H9 (cell line): ENCODE measurements around the gene PNPLA6. TPM values are rescaled to one million over a fixed set of nuclear protein-coding genes. Genes with fewer than 3 reads are reported as not detected.

Source experiments
- DNase-seq: peaks from one replicate; pipeline ENCODE4 v3.0.0-alpha.2; 2017
- H2AFZ ChIP-seq: one replicate; pipeline ENCODE4 v1.6.1; 2013; ENCODE audit warnings: mild to moderate bottlenecking, low read length, control low read depth, moderate library complexity
- H2AK5ac ChIP-seq: 2 replicates; pipeline ENCODE4 v1.6.1; 2013; ENCODE audit warnings: low read length, control low read depth, mixed read lengths; ENCODE audit not compliant: insufficient read length
- H2BK120ac ChIP-seq: one replicate; pipeline ENCODE4 v1.6.1; 2013; ENCODE audit warnings: low read depth, mild to moderate bottlenecking, low read length, control low read depth, inconsistent platforms; ENCODE audit not compliant: poor library complexity, severe bottlenecking
- H2BK12ac ChIP-seq: 2 replicates; pipeline ENCODE4 v1.6.1; 2013; ENCODE audit warnings: low read length, control low read depth, mixed read lengths, low read depth; ENCODE audit not compliant: insufficient read length
- H2BK15ac ChIP-seq: 2 replicates; pipeline ENCODE4 v1.6.1; 2013; ENCODE audit warnings: low read depth, low read length, control low read depth
- H2BK20ac ChIP-seq: one replicate; pipeline ENCODE4 v1.6.1; 2013; ENCODE audit warnings: low read depth, mild to moderate bottlenecking, low read length, control low read depth, inconsistent platforms; ENCODE audit not compliant: poor library complexity, severe bottlenecking
- H2BK5ac ChIP-seq: 2 replicates; pipeline ENCODE4 v1.6.1; 2013; ENCODE audit warnings: low read length, control low read depth, mixed read lengths; ENCODE audit not compliant: insufficient read length
- H3K14ac ChIP-seq: 2 replicates; pipeline ENCODE4 v1.6.1; 2013; ENCODE audit warnings: low read length, control low read depth; ENCODE audit not compliant: insufficient read depth
- H3K18ac ChIP-seq: 2 replicates; pipeline ENCODE4 v1.6.1; 2013; ENCODE audit warnings: low read depth, mild to moderate bottlenecking, mixed read lengths, low read length, control low read depth; ENCODE audit not compliant: insufficient read length
- H3K23ac ChIP-seq: 2 replicates; pipeline ENCODE4 v1.6.1; 2013; ENCODE audit warnings: low read length, control low read depth, mixed read lengths, low read depth; ENCODE audit not compliant: insufficient read length
- H3K23me2 ChIP-seq: 2 replicates; pipeline ENCODE4 v1.6.1; 2013; ENCODE audit warnings: low read depth, mild to moderate bottlenecking, mixed read lengths, low read length, control low read depth; ENCODE audit not compliant: insufficient read length, poor library complexity, severe bottlenecking
- H3K27ac ChIP-seq: 2 replicates; pipeline ENCODE4 v1.5.1; 2013; ENCODE audit warnings: low read length, control low read depth, mixed read lengths, low read depth; ENCODE audit not compliant: insufficient read length
- H3K27me3 ChIP-seq: 2 replicates; pipeline ENCODE4 v1.6.1; 2013; ENCODE audit warnings: low read length, control low read depth, inconsistent platforms; ENCODE audit not compliant: insufficient read depth
- H3K4ac ChIP-seq: 2 replicates; pipeline ENCODE4 v1.6.1; 2013; ENCODE audit warnings: low read depth, mild to moderate bottlenecking, control low read depth, inconsistent platforms, low read length, moderate library complexity
- H3K4me1 ChIP-seq: 2 replicates; pipeline ENCODE4 v1.6.1; 2013; ENCODE audit warnings: low read length, control low read depth, inconsistent platforms; ENCODE audit not compliant: insufficient read depth
- H3K4me2 ChIP-seq: 2 replicates; pipeline ENCODE4 v1.6.1; 2013; ENCODE audit warnings: low read length, control low read depth, mixed read lengths; ENCODE audit not compliant: insufficient read length, insufficient read depth
- H3K56ac ChIP-seq: 2 replicates; pipeline ENCODE4 v1.6.1; 2013; ENCODE audit warnings: low read depth, mild to moderate bottlenecking, mixed read lengths, low read length, control low read depth; ENCODE audit not compliant: insufficient read length
- H3K79me1 ChIP-seq: 2 replicates; pipeline ENCODE4 v1.6.1; 2013; ENCODE audit warnings: low read depth, mild to moderate bottlenecking, moderate library complexity, low read length, control low read depth, inconsistent platforms; ENCODE audit not compliant: insufficient read depth, poor library complexity, severe bottlenecking
- H3K79me2 ChIP-seq: 2 replicates; pipeline ENCODE4 v1.6.1; 2013; ENCODE audit warnings: low read length, control low read depth, inconsistent platforms; ENCODE audit not compliant: insufficient read depth
- H3K9ac ChIP-seq: 2 replicates; pipeline ENCODE4 v1.6.1; 2013; ENCODE audit warnings: low read length, control low read depth, mixed read lengths; ENCODE audit not compliant: insufficient read length; ENCODE audit errors: extremely low read depth
- H3K9me3 ChIP-seq: one replicate; pipeline ENCODE4 v1.6.1; 2013; ENCODE audit warnings: low read depth, low read length, inconsistent platforms; ENCODE audit not compliant: control insufficient read depth
- H3T11ph ChIP-seq: one replicate; pipeline ENCODE4 v1.6.1; 2013; ENCODE audit warnings: mild to moderate bottlenecking, low read length, control low read depth, inconsistent platforms
- H4K20me1 ChIP-seq: one replicate; pipeline ENCODE4 v1.6.1; 2013; ENCODE audit not compliant: control insufficient read depth, insufficient read length, insufficient read depth
- H4K5ac ChIP-seq: 2 replicates; pipeline ENCODE4 v1.6.1; 2013; ENCODE audit warnings: low read depth, mild to moderate bottlenecking, mixed read lengths, low read length, control low read depth; ENCODE audit not compliant: insufficient read length
- H4K8ac ChIP-seq: replicated peaks from 2 replicates; pipeline ENCODE4 v1.6.1; 2013; ENCODE audit warnings: low read length, control low read depth, mixed read lengths, low read depth; ENCODE audit not compliant: insufficient read length
- H4K91ac ChIP-seq: 2 replicates; pipeline ENCODE4 v1.6.1; 2013; ENCODE audit warnings: low read depth, mild to moderate bottlenecking, moderate library complexity, mixed read lengths, low read length, control low read depth; ENCODE audit not compliant: insufficient read length
- H3K27ac Mint-ChIP-seq, 3 experiments: 2 replicates in 2 of 3; 3 replicates in 1 of 3; pipeline ENCODE4 v1.8.0; 2020 to 2021; ENCODE audit warnings: mixed read lengths in 3 of 3, mild to moderate bottlenecking in 1 of 3, moderate library complexity in 1 of 3
- H3K27me3 Mint-ChIP-seq: 2 replicates; pipeline ENCODE4 v1.8.0; 2021; ENCODE audit warnings: low read depth, mild to moderate bottlenecking, moderate library complexity, mixed read lengths
- H3K36me3 Mint-ChIP-seq, 3 experiments: 2 replicates in 2 of 3; 3 replicates in 1 of 3; pipeline ENCODE4 v1.8.0; 2020 to 2021; ENCODE audit warnings: low read depth in 3 of 3, mixed read lengths in 3 of 3; ENCODE audit not compliant: insufficient read depth in 1 of 3
- H3K4me1 Mint-ChIP-seq, 2 experiments: 2 replicates each; pipeline ENCODE4 v1.8.0; 2020; ENCODE audit warnings: mixed read lengths in 2 of 2
- H3K4me3 Mint-ChIP-seq, 2 experiments: 2 replicates in 1 of 2; 3 replicates in 1 of 2; pipeline ENCODE4 v1.8.0; 2020 to 2021; ENCODE audit warnings: mild to moderate bottlenecking in 2 of 2, mixed read lengths in 2 of 2, moderate library complexity in 1 of 2
- H3K9me3 Mint-ChIP-seq, 2 experiments: 2 replicates in 1 of 2; 3 replicates in 1 of 2; pipeline ENCODE4 v1.8.0; 2020; ENCODE audit warnings: mild to moderate bottlenecking in 2 of 2, mixed read lengths in 2 of 2, moderate library complexity in 1 of 2
- WGBS: extraction: QIAGEN DNeasy Blood & Tissue Kit; methylation state at CpG from one replicate; pipeline ENCODE4 v1.1.7; 2013; ENCODE audit warnings: missing lambda C conversion rate, low lambda C conversion rate, mixed read lengths; ENCODE audit not compliant: insufficient read length; ENCODE audit errors: extremely low coverage; 5-methylcytosine and 5-hydroxymethylcytosine counted together
- total RNA-seq: library from RNA; stranded (reverse); gene quantifications from 2 replicates; pipeline ENCODE4 v1.2.1, GENCODE V29; 2021
- TF ChIP-seq, protein P1 (sequence below): fragments of 200-600 bp; sonication (generic); conservative IDR thresholded peaks from 3 replicates; pipeline ENCODE4 v1.8.0; 2021; ENCODE audit warnings: antibody characterized with exemption, mild to moderate bottlenecking

Gene PNPLA6
- total RNA-seq, 1 experiment from 2014 or later: 130 TPM

DNA sequence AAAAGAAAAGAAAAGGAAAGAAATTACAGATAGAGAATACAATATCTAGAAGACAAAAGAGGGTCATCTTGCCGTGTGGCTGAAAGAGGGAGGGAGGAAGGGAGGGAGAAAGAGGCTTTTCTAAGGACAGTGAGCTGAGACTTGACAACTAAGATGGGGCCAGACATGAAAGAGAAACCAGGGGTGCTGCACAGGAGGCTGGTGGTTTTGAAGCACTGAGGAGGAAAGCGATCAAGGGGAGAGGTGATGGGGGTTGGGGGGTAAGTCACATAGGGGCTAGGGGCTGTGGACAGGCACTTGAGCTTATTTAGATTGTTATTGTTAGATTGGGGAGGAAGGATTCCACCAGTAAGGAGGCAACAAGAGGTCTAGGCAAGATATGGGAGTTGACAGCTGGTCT, 17.3 kb downstream of the PNPLA6 start:
- no peak for DNase-seq
- no peak overlapping the region for H2BK120ac ChIP-seq
- peaks cover 7 to 10% of the 10 kb centered on the region in 2 experiments; a peak in 3 of 4 replicates for H3K4me1 Mint-ChIP-seq

More for the DNA sequence above, 17.3 kb downstream of the PNPLA6 start:
- no peak overlapping the region for H3K27ac ChIP-seq
- no peak overlapping the region for H2BK12ac ChIP-seq
- no peak overlapping the region for H2AK5ac ChIP-seq
- Mint-ChIP-seq H3K36me3 (peaks cover 14 to 46% (median 29%) of the 10 kb centered on the region in 3 experiments; a peak in 6 of 7 replicates), H3K9me3 (no peaks in the 10 kb centered on the region; a peak in 1 of 5 replicates), H3K4me3 (no peak overlapping the region), H3K27ac (no peak overlapping the region; a peak in 1 of 7 replicates), H3K27me3 (no peaks in the 10 kb centered on the region)
- no peak overlapping the region for H3K4me2 ChIP-seq
- H3K14ac ChIP-seq: no peak overlapping the region
- no peak overlapping the region for H4K5ac ChIP-seq
- no peaks in the 10 kb centered on the region for H4K20me1 ChIP-seq
- no peak overlapping the region for H3K56ac ChIP-seq
- no peak overlapping the region for H2AFZ ChIP-seq
- no CpG with 5 or more reads among the region's 2 CpGs for WGBS
- no peak overlapping the region for H2BK20ac ChIP-seq
- no peak overlapping the region for H3K18ac ChIP-seq
- no peak overlapping the region for H3K4ac ChIP-seq
- H3K27me3 ChIP-seq: no peaks in the 10 kb centered on the region
- no peaks in the 10 kb centered on the region for H3K79me2 ChIP-seq
- H2BK5ac ChIP-seq: no peak overlapping the region
- peaks cover 2% of the 10 kb centered on the region; the same call in 1 of the 2 replicates for H3K4me1 ChIP-seq
- no peak overlapping the region for H3K9ac ChIP-seq
- no peaks in the 10 kb centered on the region for H3K79me1 ChIP-seq
- no peaks in the 10 kb centered on the region for H3K23me2 ChIP-seq
- no peak overlapping the region for H3K23ac ChIP-seq
- H4K8ac ChIP-seq: no peak overlapping the region
- H3K9me3 ChIP-seq: no peaks in the 10 kb centered on the region
- H2BK15ac ChIP-seq: no peak overlapping the region
- H4K91ac ChIP-seq: no peak overlapping the region
- TF ChIP-seq, protein P1, sequence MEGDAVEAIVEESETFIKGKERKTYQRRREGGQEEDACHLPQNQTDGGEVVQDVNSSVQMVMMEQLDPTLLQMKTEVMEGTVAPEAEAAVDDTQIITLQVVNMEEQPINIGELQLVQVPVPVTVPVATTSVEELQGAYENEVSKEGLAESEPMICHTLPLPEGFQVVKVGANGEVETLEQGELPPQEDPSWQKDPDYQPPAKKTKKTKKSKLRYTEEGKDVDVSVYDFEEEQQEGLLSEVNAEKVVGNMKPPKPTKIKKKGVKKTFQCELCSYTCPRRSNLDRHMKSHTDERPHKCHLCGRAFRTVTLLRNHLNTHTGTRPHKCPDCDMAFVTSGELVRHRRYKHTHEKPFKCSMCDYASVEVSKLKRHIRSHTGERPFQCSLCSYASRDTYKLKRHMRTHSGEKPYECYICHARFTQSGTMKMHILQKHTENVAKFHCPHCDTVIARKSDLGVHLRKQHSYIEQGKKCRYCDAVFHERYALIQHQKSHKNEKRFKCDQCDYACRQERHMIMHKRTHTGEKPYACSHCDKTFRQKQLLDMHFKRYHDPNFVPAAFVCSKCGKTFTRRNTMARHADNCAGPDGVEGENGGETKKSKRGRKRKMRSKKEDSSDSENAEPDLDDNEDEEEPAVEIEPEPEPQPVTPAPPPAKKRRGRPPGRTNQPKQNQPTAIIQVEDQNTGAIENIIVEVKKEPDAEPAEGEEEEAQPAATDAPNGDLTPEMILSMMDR: no peak
- no peak overlapping the region for H3T11ph ChIP-seq
